ENCODE results near the gene EYA4. TPM values are rescaled to one million over a fixed set of nuclear protein-coding genes. Genes with fewer than 3 reads are reported as not detected.

The EYA4 gene
- total RNA-seq, 1 experiment from 2014 or later: not detected

DNA sequence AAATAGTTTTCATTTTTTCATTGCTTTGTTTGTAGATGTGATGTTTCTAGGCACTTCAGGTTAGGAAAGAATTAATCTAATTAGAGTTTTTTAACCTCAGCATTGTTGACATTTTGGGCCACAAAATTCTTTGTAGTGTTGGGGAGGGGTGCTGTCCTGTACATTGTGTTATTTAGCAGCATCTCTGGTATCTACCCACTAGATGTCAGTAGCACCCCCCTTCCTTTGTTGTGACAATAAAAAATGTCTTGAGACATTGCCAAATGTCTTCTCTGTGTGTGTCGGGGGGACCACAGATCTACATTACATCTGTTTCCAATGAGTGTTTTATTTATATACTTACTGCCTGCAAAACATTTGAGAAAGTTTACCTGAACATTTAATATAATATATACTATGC lies 45.6 kb downstream of the EYA4 start:
- TF ChIP-seq, protein P1, sequence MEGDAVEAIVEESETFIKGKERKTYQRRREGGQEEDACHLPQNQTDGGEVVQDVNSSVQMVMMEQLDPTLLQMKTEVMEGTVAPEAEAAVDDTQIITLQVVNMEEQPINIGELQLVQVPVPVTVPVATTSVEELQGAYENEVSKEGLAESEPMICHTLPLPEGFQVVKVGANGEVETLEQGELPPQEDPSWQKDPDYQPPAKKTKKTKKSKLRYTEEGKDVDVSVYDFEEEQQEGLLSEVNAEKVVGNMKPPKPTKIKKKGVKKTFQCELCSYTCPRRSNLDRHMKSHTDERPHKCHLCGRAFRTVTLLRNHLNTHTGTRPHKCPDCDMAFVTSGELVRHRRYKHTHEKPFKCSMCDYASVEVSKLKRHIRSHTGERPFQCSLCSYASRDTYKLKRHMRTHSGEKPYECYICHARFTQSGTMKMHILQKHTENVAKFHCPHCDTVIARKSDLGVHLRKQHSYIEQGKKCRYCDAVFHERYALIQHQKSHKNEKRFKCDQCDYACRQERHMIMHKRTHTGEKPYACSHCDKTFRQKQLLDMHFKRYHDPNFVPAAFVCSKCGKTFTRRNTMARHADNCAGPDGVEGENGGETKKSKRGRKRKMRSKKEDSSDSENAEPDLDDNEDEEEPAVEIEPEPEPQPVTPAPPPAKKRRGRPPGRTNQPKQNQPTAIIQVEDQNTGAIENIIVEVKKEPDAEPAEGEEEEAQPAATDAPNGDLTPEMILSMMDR (IDR thresholded peaks at IDR 0.05; ENCODE audit: insufficient read depth in 1 of 2, low read depth in 1 of 2, low read length in 1 of 2, severe bottlenecking in 1 of 2, unreplicated experiment in 1 of 2): peak; percentile 24 to 38
- Histone ChIP-seq H3K27me3 (replicated peaks; ENCODE audit: control insufficient read depth, insufficient read depth, low read length) (no peaks in the 10 kb centered on the region), H3K36me3 (ENCODE audit: control insufficient read depth, insufficient read depth, low read length) (no peaks in the 10 kb centered on the region), H3K4me1 (no peaks in the 10 kb centered on the region), H3K4me3 (ENCODE audit: low read depth, low read length) (no peak overlapping the region), H3K9me3 (no peaks in the 10 kb centered on the region)
- H3K36me3 Mint-ChIP-seq (ENCODE audit: insufficient read depth, unreplicated experiment): peaks cover 5% of the 10 kb centered on the region
- BruUV-seq (replicated peaks): no TSS peak
- intact Hi-C loops (cut with micrococcal nuclease; ENCODE audit: unreplicated experiment): loop anchor here (1.0 to 2.0 kb wide), 2 partner anchors 226 to 267 kb away; no protein-coding TSS in a partner anchor
- ChIA-PET CTCF (no interaction called here), POLR2A (no interaction called here)
- no peak overlapping the region for H3K27ac Mint-ChIP-seq (ENCODE audit: unreplicated experiment)
- H3K4me1 Mint-ChIP-seq (ENCODE audit: low read depth, unreplicated experiment): no peaks in the 10 kb centered on the region
- H3K27me3 Mint-ChIP-seq (ENCODE audit: insufficient read depth, unreplicated experiment): peaks cover 5% of the 10 kb centered on the region
- peak in 1 of 2 experiments; percentile 16 for DNase-seq
- no peak overlapping the region for H3K4me3 Mint-ChIP-seq (ENCODE audit: unreplicated experiment)
- no peaks in the 10 kb centered on the region for H3K9me3 Mint-ChIP-seq (ENCODE audit: unreplicated experiment)

DNA sequence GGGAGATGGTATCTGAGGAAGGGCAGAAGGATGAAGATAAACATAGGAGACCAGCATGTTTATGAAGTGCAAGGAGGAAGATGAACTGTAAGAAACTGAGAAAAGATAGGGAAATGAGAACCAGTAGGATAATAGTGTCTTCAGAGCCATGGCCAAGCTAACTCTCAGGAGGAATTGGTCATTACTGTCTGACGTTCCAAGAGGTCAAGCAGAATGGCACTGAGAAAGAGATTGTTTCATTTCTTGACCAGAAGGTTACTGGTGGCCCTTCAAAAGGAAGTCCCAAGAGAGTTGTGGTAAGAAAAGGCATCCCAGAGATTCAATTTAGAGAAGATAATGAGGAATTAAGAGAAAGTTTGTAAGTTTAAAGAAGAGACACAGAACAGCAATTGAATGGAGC lies 47.5 kb downstream of the EYA4 start:
- no peaks in the 10 kb centered on the region for H3K27me3 ChIP-seq (replicated peaks; ENCODE audit: control insufficient read depth, insufficient read depth, low read length)
- Mint-ChIP-seq H3K27ac (ENCODE audit: unreplicated experiment) (no peak overlapping the region), H3K4me1 (ENCODE audit: low read depth, unreplicated experiment) (no peaks in the 10 kb centered on the region), H3K36me3 (ENCODE audit: insufficient read depth, unreplicated experiment) (peaks cover 5% of the 10 kb centered on the region), H3K27me3 (ENCODE audit: insufficient read depth, unreplicated experiment) (peaks cover 5% of the 10 kb centered on the region), H3K4me3 (ENCODE audit: unreplicated experiment) (no peak overlapping the region), H3K9me3 (ENCODE audit: unreplicated experiment) (no peaks in the 10 kb centered on the region)
- CTCF ChIA-PET: no interaction called here
- DNase-seq: no peak
- H3K4me1 ChIP-seq: no peaks in the 10 kb centered on the region
- POLR2A ChIA-PET: no interaction called here
- intact Hi-C loops (cut with micrococcal nuclease; ENCODE audit: unreplicated experiment): no loop called here
- no peak overlapping the region for H3K4me3 ChIP-seq (ENCODE audit: low read depth, low read length)
- H3K9me3 ChIP-seq: no peaks in the 10 kb centered on the region
- no TSS peak for BruUV-seq (replicated peaks)
- TF ChIP-seq, protein P1 (IDR thresholded peaks at IDR 0.05; ENCODE audit: insufficient read depth in 1 of 2, low read depth in 1 of 2, low read length in 1 of 2, severe bottlenecking in 1 of 2, unreplicated experiment in 1 of 2): no peak
- no peaks in the 10 kb centered on the region for H3K36me3 ChIP-seq (ENCODE audit: control insufficient read depth, insufficient read depth, low read length)

DNA sequence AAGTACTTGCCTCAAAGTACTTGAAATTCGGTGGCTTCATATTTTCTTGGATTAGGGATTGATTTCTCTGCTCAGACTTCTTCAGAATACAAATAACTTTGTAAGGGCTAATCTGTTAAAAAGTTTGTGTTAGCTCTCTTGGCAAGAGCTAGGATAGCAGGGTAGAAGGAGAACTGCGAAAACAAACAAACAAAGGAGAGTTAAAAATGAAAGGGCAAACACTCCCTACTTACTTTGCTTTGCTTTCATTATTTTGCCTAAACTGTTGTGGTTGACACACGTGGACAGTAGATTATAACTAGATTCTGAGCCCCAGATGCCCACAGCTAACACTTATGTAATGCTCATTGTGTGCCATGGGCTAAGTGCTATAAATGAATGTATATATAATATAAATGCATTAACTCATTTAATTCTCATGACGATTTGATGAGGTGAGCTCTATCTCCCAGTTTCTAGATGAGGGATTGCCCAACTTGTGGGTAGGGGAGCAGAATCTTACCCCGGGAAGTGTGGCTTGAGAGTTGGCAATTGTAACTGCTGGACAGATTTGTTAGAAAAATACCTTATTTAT lies 48.7 kb downstream of the EYA4 start:
- H3K36me3 ChIP-seq (ENCODE audit: control insufficient read depth, insufficient read depth, low read length): no peaks in the 10 kb centered on the region
- peaks cover 5% of the 10 kb centered on the region for H3K36me3 Mint-ChIP-seq (ENCODE audit: insufficient read depth, unreplicated experiment)
- ChIA-PET POLR2A (no interaction called here), CTCF (interaction anchor here (0.6 kb wide), 1 partner anchor 200 kb away, joined by 3 read pairs; no protein-coding TSS in a partner anchor)
- H3K4me1 ChIP-seq: no peaks in the 10 kb centered on the region
- DNase-seq: no peak
- H3K4me3 Mint-ChIP-seq (ENCODE audit: unreplicated experiment): no peak overlapping the region
- H3K27me3 ChIP-seq (replicated peaks; ENCODE audit: control insufficient read depth, insufficient read depth, low read length): no peaks in the 10 kb centered on the region
- H3K9me3 Mint-ChIP-seq (ENCODE audit: unreplicated experiment): no peaks in the 10 kb centered on the region
- peaks cover 3% of the 10 kb centered on the region for H3K27me3 Mint-ChIP-seq (ENCODE audit: insufficient read depth, unreplicated experiment)
- BruUV-seq (replicated peaks): no TSS peak
- H3K4me3 ChIP-seq (ENCODE audit: low read depth, low read length): no peak overlapping the region
- TF ChIP-seq, protein P1 (IDR thresholded peaks at IDR 0.05; ENCODE audit: insufficient read depth in 1 of 2, low read depth in 1 of 2, low read length in 1 of 2, severe bottlenecking in 1 of 2, unreplicated experiment in 1 of 2): no peak
- H3K27ac Mint-ChIP-seq (ENCODE audit: unreplicated experiment): no peak overlapping the region
- no peaks in the 10 kb centered on the region for H3K4me1 Mint-ChIP-seq (ENCODE audit: low read depth, unreplicated experiment)
- no peaks in the 10 kb centered on the region for H3K9me3 ChIP-seq
- intact Hi-C loops (cut with micrococcal nuclease; ENCODE audit: unreplicated experiment): no loop called here
